ENCODE measurements around the gene NGEF.

NGEF gene

DNA sequence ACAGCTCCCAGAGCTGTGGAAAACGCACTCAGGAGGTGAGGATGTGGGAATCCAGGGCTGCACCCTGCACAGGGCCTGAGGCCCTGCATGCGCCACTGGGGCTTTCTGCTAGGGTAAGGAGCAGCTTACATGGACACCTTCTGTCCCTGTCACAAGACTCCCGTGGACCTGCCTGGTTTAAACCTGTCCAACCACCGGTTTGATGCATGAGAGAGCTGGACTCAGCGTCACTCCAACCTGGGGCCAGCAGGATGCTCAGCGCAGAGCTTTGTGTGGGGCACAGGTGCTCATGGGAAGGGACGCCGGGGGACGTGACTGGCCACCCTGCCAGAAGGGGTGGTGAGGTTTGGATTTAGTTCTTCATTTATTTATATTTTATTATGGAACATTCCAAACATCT lies 118.8 kb downstream of the NGEF start:
- peak; percentile 60 for DNase-seq

- DNase-seq, result peak; percentile 55
Measured at GRCh38 chr2:232893834-232894233, 119.2 kb downstream of the NGEF start.

DNA sequence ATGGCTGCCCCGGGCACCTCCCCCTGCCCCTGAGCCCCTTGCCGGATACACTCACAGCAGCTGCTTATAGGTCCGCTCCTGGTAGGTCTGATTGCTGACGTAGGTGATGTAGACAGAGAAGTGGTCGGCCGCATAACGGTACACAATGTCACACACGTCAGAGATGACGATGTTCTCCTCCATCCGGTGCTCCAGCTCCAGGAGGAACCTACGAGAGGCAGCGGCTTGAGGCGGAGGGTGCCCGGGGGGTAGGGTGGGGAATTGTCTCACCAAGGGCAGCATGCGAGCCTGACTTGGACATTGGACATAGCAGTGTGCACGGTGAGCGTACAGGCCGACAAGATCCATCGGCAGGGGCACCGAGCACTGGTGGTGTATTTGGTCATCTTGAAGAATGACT lies 120.2 kb downstream of the NGEF start:
- no peak for DNase-seq

GRCh38 chr2:232892221-232892620 lies 120.8 kb downstream of the NGEF start:
- no peak for DNase-seq

DNA sequence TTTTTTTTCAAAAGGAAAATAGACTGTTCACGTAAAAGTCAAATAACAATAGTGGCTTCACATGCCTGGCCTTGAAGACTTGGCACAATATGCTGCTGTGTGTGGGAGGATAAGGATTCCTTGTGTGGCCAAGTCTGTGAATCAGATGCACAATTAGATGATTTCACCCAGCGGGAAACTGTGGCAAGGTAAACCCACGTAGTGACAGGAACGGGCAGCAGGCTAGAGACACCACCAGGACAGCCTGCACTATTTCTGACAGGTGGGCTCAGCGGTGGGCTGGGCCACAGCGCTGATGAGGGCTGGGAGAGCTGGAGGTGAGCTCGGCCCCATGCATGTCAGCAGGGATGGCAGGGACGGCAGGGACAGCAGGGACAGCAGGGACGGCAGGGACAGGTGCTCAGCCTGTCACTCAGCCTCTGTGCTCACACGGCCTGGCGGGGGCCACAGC lies 121.4 kb downstream of the NGEF start:
- no peak for DNase-seq

GRCh38 chr2:232890896-232891601 lies 122.0 kb downstream of the NGEF start:
- DNase-seq, result no peak

GRCh38 chr2:232890536-232890895 lies 122.5 kb downstream of the NGEF start:
- DNase-seq, result no peak

- DNase-seq, result peak; percentile 57
Measured at GRCh38 chr2:232889876-232890401, 123.1 kb downstream of the NGEF start.

GRCh38 chr2:232888839-232889529 lies 124.1 kb downstream of the NGEF start:
- peak; percentile 34 for DNase-seq

DNA sequence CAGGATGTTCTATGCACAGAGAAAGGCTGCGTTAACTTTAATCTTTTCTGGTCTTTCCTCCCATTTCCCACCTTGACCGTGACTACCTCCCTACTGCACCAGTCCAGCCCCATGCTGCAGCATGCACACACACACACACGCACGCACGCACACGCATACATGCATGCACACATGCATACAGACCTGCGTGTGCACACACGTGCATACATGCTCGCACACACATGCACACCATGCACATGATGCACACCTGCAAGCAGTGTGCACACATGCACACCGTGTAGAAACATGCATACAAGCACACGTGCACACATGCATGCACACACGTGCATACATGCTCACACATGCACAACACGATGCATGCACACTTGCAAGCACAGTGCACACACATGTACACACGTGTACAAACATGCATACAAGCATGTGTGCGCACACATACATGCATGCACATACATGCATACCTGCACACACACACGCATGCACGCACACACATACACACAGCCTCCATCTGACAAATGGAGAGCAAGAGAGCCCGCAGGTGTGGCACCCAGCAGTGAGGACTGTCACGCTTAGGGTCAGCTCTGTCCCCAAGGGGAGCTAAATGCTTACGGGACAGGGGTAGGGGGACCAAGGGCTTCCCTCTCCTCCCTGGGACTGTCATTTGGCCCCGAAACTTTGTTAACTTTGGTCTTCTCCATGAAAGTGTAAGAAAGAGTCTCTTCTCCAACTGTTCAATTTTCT lies 124.8 kb downstream of the NGEF start:
- DNase-seq, result peak; percentile 21

DNA sequence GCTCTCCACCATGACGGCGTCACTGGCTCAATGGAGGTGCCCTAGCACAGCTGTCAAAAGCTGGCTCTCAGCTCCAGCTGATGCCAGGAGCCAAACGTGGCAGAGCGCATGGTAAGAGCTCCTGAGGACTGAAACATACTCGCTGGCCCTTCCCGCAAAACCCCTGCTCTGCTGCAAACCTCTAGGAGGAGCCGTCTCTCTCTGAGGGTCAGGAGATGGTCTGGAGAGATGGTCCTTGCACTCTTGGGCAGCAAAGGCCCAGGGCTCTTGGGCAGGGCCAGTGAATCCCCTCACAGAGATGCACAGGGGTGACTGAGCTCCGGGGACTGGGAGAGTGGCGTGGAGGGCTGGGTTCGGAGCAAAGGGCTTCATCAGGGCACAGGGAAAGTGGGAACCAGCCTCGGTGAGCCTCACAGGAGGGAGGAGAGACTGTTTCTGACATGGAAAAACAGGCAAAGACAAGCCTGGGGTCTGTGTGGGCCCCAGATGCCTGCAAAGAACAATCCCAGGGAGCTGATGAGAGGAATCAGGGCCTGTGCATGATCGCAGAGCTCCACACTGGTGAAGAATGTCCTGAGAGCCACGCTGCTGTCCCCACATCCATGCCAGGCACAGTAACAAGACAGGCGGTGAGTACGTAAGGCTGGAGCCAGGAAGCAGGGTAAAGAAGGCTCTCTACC lies 125.7 kb downstream of the NGEF start:
- peak; percentile 52 for DNase-seq

DNA sequence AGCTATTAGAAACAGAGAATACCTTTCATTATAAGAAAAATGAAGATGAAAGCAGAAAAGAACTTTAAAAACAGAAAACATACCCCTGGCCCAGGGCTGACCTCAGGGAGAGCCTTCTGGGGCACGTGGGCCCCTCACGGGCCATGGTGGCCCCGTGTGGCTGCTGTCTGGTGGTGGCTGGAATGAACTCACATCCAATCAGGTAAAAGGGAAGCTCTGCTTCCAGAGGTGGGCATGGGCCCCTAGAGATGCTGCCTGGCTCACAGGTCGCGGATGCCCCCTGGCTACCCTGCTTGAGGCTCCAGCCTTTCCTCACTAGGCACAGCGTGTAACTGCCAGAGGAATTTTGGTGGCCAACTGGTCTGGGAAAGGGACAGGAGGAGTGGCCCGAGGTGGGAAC lies 126.4 kb downstream of the NGEF start:
- DNase-seq, result peak; percentile 25

- DNase-seq, result peak; percentile 30
Measured at GRCh38 chr2:232886176-232886575, 126.9 kb downstream of the NGEF start.

GRCh38 chr2:232885264-232885961 lies 127.6 kb downstream of the NGEF start:
- peak; percentile 53 for DNase-seq

DNA sequence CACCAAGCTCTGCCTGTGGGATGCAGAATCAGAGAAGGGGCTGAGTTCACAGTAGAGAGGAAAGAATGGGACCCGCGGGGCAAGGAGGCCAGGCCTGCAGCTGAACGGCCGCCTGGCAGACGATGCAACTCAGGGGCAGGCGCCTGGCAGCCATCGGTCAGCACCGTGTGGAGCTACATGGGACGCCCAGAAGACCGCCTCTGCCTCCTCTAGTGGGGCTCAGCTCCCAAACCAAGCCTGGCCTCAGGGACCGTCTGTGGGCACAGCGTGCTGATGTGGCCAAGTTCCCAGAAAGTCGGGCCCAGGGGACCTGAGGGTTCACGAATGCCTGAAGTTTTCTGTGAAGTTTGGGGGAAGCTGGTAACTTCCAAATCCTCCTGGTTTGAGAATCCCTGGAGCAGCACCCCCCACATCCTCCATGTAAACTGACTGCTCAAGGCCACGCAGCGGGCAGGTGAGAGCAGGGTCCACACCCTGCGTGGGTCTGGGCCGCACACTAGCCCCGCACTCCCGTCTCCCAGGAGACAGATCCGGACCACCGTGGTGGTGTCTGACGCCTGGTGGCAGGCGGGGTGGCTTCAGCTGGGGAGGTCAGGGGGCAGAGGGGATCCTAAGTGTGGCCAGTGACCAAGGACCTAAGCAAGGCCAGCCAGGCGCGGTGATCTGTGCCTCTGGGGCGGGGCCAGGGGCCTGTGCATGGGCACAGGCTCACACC lies 128.3 kb downstream of the NGEF start:
- DNase-seq, result peak; percentile 57

- DNase-seq, result peak; percentile 53
Measured at GRCh38 chr2:232884001-232884421, 129.0 kb downstream of the NGEF start.

GRCh38 chr2:232883116-232883721 lies 129.8 kb downstream of the NGEF start:
- DNase-seq, result peak; percentile 48

DNA sequence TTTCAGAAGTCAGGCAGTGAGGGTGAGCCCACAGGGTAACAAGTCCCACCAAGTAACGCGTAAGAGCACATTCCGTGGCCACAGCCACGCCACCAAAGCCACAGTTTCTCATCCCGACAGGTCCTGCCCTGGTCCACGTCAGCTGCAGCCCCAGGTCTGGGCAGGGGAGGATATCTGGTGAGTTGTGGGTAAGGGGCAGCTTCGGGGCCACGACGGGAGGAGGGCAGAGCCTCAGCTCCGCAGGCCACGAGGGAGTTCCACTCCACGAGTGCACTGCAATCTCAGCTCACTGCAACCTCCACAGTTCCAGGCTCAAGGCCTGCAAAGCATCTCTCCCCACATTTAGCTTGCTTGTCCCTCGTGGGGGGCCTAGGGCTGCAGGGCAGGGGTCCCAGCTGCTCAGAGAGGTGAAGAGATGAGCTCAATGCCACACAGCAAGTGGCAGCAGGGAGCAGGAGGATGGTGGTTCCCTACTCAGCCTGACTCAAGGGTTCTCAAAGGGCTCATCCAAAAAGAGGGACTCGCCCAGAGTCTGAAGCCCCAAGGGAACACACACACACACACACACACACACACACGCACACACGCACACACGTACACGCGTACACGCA lies 130.4 kb downstream of the NGEF start:
- DNase-seq, result peak; percentile 54

DNA sequence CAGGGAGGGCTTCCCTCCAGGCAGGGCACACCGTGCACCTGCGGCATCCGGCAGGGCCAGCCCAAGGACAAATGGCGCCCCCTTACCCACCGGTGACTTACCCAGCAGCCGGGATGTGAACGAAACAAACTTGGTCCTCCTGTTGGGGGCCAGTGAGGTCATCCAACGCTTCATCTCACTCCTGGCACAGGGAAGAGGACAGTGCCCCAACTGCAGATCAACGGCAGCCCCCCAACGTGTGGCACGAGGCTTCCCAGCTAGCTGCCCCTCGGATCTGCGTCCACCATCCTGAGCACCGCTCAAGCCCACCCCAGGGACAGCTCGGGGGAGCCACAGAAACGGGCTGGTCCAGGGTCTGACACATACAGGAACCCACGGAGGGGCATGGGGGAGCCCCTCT lies 131.0 kb downstream of the NGEF start:
- peak; percentile 57 for DNase-seq

- no peak for DNase-seq
Measured at GRCh38 chr2:232880764-232881351, 132.2 kb downstream of the NGEF start.
